CD14-positive monocyte (primary cell): ENCODE data around the gene TMEM14B. TPM values are rescaled to one million over a fixed set of nuclear protein-coding genes. Genes with fewer than 3 reads are reported as not detected.

Experiments used
- DNase-seq, 3 donors: peaks; one replicate each; pipeline ENCODE4 v3.0.0-alpha.2; 2011 to 2022
- H2AFZ ChIP-seq: 2 replicates; pipeline ENCODE4 v1.6.0; 2012; ENCODE audit warnings: mild to moderate bottlenecking, low read depth, low read length, inconsistent platforms; ENCODE audit not compliant: insufficient read depth, poor library complexity, severe bottlenecking
- H3K27ac ChIP-seq, 2 donors: 1 replicate in 1 of 2; 2 replicates in 1 of 2; pipeline ENCODE4 v1.5.1; 2012 to 2013; ENCODE audit warnings: low read length in 2 of 2, control low read depth in 1 of 2, inconsistent platforms in 1 of 2, low read depth in 1 of 2, mild to moderate bottlenecking in 1 of 2
- H3K27me3 ChIP-seq, 2 donors: one replicate each; pipeline versions ENCODE4 v1.6.0 to v1.6.1; 2011 to 2013; ENCODE audit warnings: low read length in 2 of 2; ENCODE audit not compliant: control insufficient read depth in 2 of 2, insufficient read depth in 2 of 2
- H3K36me3 ChIP-seq, 2 donors: replicated peaks in 1 of 2; 1 replicate in 1 of 2; 2 replicates in 1 of 2; pipeline versions ENCODE4 v1.5.1 to v1.6.1; 2012 to 2013; ENCODE audit warnings: low read length in 2 of 2, control low read depth in 1 of 2, inconsistent platforms in 1 of 2, mild to moderate bottlenecking in 1 of 2; ENCODE audit not compliant: insufficient read depth in 2 of 2, control insufficient read depth in 1 of 2
- H3K4me1 ChIP-seq, 2 donors: 1 replicate in 1 of 2; 2 replicates in 1 of 2; pipeline versions ENCODE4 v1.5.1 to v1.6.1; 2012 to 2013; ENCODE audit warnings: low read length in 2 of 2, control low read depth in 1 of 2, inconsistent platforms in 1 of 2, mild to moderate bottlenecking in 1 of 2, moderate library complexity in 1 of 2; ENCODE audit not compliant: insufficient read depth in 2 of 2, control insufficient read depth in 1 of 2
- H3K4me2 ChIP-seq: replicated peaks from 2 replicates; pipeline ENCODE3; 2012; ENCODE audit warnings: low read length, moderate library complexity, mild to moderate bottlenecking; ENCODE audit not compliant: poor library complexity, severe bottlenecking; ENCODE audit errors: extremely low read depth
- H3K4me3 ChIP-seq, 3 experiments: fragments of 200-600 bp in 1 of 3; sonication (generic) in 1 of 3; replicated peaks in 1 of 3; 1 replicate in 2 of 3; 2 replicates in 1 of 3; pipeline ENCODE4 v1.5.1; 2011 to 2013; ENCODE audit warnings: low read length in 3 of 3, mild to moderate bottlenecking in 3 of 3, control low read depth in 2 of 3, low read depth in 2 of 3, inconsistent platforms in 1 of 3, moderate library complexity in 1 of 3
- H3K79me2 ChIP-seq: 2 replicates; pipeline ENCODE4 v1.6.0; 2012; ENCODE audit warnings: mild to moderate bottlenecking, control low read depth, inconsistent platforms, low read length, moderate library complexity; ENCODE audit not compliant: insufficient read depth
- H3K9ac ChIP-seq: 2 replicates; pipeline ENCODE4 v1.6.0; 2017; ENCODE audit warnings: low read length, mild to moderate bottlenecking; ENCODE audit not compliant: insufficient read depth, poor library complexity, severe bottlenecking
- H3K9me3 ChIP-seq, 2 donors: replicated peaks in 1 of 2; 1 replicate in 1 of 2; 2 replicates in 1 of 2; pipeline versions ENCODE4 v1.5.1 to v1.6.1; 2012 to 2013; ENCODE audit warnings: low read length in 2 of 2, control low read depth in 1 of 2; ENCODE audit not compliant: control insufficient read depth in 1 of 2, insufficient read depth in 1 of 2
- H4K20me1 ChIP-seq: 2 replicates; pipeline ENCODE4 v1.6.0; 2012; ENCODE audit warnings: mild to moderate bottlenecking, low read length, control low read depth, moderate library complexity; ENCODE audit not compliant: insufficient read depth
- H3K27ac Mint-ChIP-seq, 7 donors: one replicate each; pipeline ENCODE4 v1.8.0; 2020; ENCODE audit warnings: mild to moderate bottlenecking in 7 of 7, mixed read lengths in 7 of 7, moderate library complexity in 6 of 7, inconsistent platforms in 2 of 7
- H3K27me3 Mint-ChIP-seq, 3 donors: one replicate each; pipeline ENCODE4 v1.8.0; 2021 to 2022; ENCODE audit warnings: low read depth in 3 of 3, mild to moderate bottlenecking in 3 of 3, mixed read lengths in 3 of 3, moderate library complexity in 3 of 3, inconsistent platforms in 1 of 3
- H3K36me3 Mint-ChIP-seq, 2 donors: one replicate each; pipeline ENCODE4 v1.8.0; 2020; ENCODE audit warnings: mixed read lengths in 2 of 2, inconsistent platforms in 1 of 2, mild to moderate bottlenecking in 1 of 2
- H3K4me1 Mint-ChIP-seq: one replicate; pipeline ENCODE4 v1.8.0; 2020; ENCODE audit warnings: mild to moderate bottlenecking, mixed read lengths
- H3K4me3 Mint-ChIP-seq, 2 donors: one replicate each; pipeline ENCODE4 v1.8.0; 2020; ENCODE audit warnings: mild to moderate bottlenecking in 2 of 2, mixed read lengths in 2 of 2, moderate library complexity in 1 of 2
- H3K9me3 Mint-ChIP-seq, 7 donors: one replicate each; pipeline ENCODE4 v1.8.0; 2020 to 2022; ENCODE audit warnings: mixed read lengths in 7 of 7, mild to moderate bottlenecking in 6 of 7, moderate library complexity in 6 of 7, inconsistent platforms in 2 of 7
- WGBS: methylation state at CpG from one replicate; pipeline ENCODE4 v1.1.5; 2013; ENCODE audit warnings: missing lambda C conversion rate; ENCODE audit not compliant: insufficient coverage; 5-methylcytosine and 5-hydroxymethylcytosine counted together
- intact Hi-C, 2 donors: fragments of 100-400 bp; cut with micrococcal nuclease; formaldehyde crosslinking; loops; one replicate each; pipeline versions ENCODE4 v1.15.0 to v1.15.1; 2023
- polyA plus RNA-seq, 3 donors: library from polyadenylated mRNA; depleted of rRNA in 1 of 3; unstranded in 2 of 3; stranded (reverse) in 1 of 3; fragments of 300-500 nt in 2 of 3; fragments of >200 nt in 1 of 3; fragmentation: Illumina TruSeq in 2 of 3; gene quantifications; 1 replicate in 2 of 3; 2 replicates in 1 of 3; pipeline ENCODE4 v1.2.3, GENCODE V29; 2012 to 2021
- TF ChIP-seq, protein P1 (sequence below): fragments of 200-600 bp; IDR thresholded peaks from one replicate; pipeline ENCODE4 v1.8.0; 2022; ENCODE audit warnings: antibody characterized with exemption, mild to moderate bottlenecking

Gene TMEM14B
- polyA plus RNA-seq, 3 donors = 38.8 to 185 (median 141) TPM

GRCh38 chr6:10756085-10756484, 8.5 kb downstream of the TMEM14B start:
- TF ChIP-seq, protein P1, sequence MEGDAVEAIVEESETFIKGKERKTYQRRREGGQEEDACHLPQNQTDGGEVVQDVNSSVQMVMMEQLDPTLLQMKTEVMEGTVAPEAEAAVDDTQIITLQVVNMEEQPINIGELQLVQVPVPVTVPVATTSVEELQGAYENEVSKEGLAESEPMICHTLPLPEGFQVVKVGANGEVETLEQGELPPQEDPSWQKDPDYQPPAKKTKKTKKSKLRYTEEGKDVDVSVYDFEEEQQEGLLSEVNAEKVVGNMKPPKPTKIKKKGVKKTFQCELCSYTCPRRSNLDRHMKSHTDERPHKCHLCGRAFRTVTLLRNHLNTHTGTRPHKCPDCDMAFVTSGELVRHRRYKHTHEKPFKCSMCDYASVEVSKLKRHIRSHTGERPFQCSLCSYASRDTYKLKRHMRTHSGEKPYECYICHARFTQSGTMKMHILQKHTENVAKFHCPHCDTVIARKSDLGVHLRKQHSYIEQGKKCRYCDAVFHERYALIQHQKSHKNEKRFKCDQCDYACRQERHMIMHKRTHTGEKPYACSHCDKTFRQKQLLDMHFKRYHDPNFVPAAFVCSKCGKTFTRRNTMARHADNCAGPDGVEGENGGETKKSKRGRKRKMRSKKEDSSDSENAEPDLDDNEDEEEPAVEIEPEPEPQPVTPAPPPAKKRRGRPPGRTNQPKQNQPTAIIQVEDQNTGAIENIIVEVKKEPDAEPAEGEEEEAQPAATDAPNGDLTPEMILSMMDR = no peak
- Mint-ChIP-seq H3K4me3 (no peak overlapping the region), H3K27ac (peak overlapping the region in 2 of 7 donors; percentile 54 to 79), H3K9me3 (no peaks in the 10 kb centered on the region), H3K4me1 (peaks cover 1% of the 10 kb centered on the region), H3K36me3 (peaks cover 77 to 82% of the 10 kb centered on the region in 2 donors), H3K27me3 (no peaks in the 10 kb centered on the region)
- no CpG with 5 or more reads among the region's 1 CpG for WGBS
- peaks cover 22% of the 10 kb centered on the region for H4K20me1 ChIP-seq
- no peak overlapping the region for H3K27ac ChIP-seq
- H3K9me3 ChIP-seq = no peaks in the 10 kb centered on the region
- H3K27me3 ChIP-seq = no peaks in the 10 kb centered on the region
- H3K9ac ChIP-seq = no peak overlapping the region
- no peak overlapping the region for H3K4me2 ChIP-seq
- no peaks in the 10 kb centered on the region for H3K4me1 ChIP-seq
- H2AFZ ChIP-seq = no peak overlapping the region
- peaks cover 22% of the 10 kb centered on the region for H3K79me2 ChIP-seq
- H3K4me3 ChIP-seq = no peak overlapping the region
- intact Hi-C loops = no loop called here
- DNase-seq = no peak
- peaks cover 45 to 81% of the 10 kb centered on the region in 2 donors for H3K36me3 ChIP-seq

GRCh38 chr6:10759312-10759839, 11.8 kb downstream of the TMEM14B start:
- H3K4me3 Mint-ChIP-seq = no peak overlapping the region
- Histone ChIP-seq H3K27ac (no peak overlapping the region), H3K27me3 (no peaks in the 10 kb centered on the region), H2AFZ (no peak overlapping the region), H3K4me2 (no peak overlapping the region), H3K36me3 (peaks cover 26 to 49% of the 10 kb centered on the region in 2 donors), H4K20me1 (peaks cover 20% of the 10 kb centered on the region), H3K4me3 (no peak overlapping the region), H3K9me3 (no peaks in the 10 kb centered on the region), H3K79me2 (peaks cover 4% of the 10 kb centered on the region), H3K9ac (no peak overlapping the region), H3K4me1 (no peaks in the 10 kb centered on the region)
- 100% methylated on average over 1 of the region's 3 CpGs for WGBS
- peaks cover 1% of the 10 kb centered on the region for H3K4me1 Mint-ChIP-seq
- no peaks in the 10 kb centered on the region for H3K9me3 Mint-ChIP-seq
- peak overlapping the region in 1 of 7 donors; percentile 66 for H3K27ac Mint-ChIP-seq
- intact Hi-C loops = no loop called here
- H3K36me3 Mint-ChIP-seq = peaks cover 57 to 61% of the 10 kb centered on the region in 2 donors
- DNase-seq = peak; percentile 6 to 60 (median 32)
- TF ChIP-seq, protein P1 = peak; percentile 66
- H3K27me3 Mint-ChIP-seq = no peaks in the 10 kb centered on the region
